IMR-90 (cell line): ENCODE results near the gene ADIG. TPM values are rescaled to one million over a fixed set of nuclear protein-coding genes. Genes with fewer than 3 reads are reported as not detected.

Experiments
- ATAC-seq: fragments of 200-7000 bp; cut with Tn5 transposase; 2 replicates; pipeline ENCODE4 v1.9.1; 2020; ENCODE audit warnings: low read depth, mild to moderate bottlenecking, moderate library complexity
- BruUV-seq: library from RNA; stranded (reverse); fragments of 400-500 nt; replicated peaks from 2 replicates; lab custom pipeline; 2021; lab: Mats Ljungman, UMichigan
- CTCF ChIA-PET: fragments of 300-600 bp; formaldehyde crosslinking; extraction: SDS; loops from one replicate; lab custom pipeline; 2021; ENCODE audit warnings: antibody characterized with exemption; lab: Yijun Ruan, JAX
- POLR2A ChIA-PET: fragments of 300-600 bp; sonication (Branson Sonifier 250); formaldehyde crosslinking; loops from one replicate; lab custom pipeline; 2022; ENCODE audit warnings: antibody characterized with exemption; ENCODE audit not compliant: unreplicated experiment; lab: Charles Lee
- DNase-seq: peaks from one replicate; pipeline ENCODE4 v3.0.0; 2013
- H2AFZ ChIP-seq: replicated peaks from 2 replicates; pipeline ENCODE3; 2013; ENCODE audit warnings: low read length, mild to moderate bottlenecking; ENCODE audit not compliant: poor library complexity
- H2AK5ac ChIP-seq: 2 replicates; pipeline ENCODE4 v1.6.1; 2013; ENCODE audit warnings: low read depth, low read length, inconsistent platforms
- H2AK9ac ChIP-seq: replicated peaks from 2 replicates; pipeline ENCODE3; 2013; ENCODE audit warnings: mild to moderate bottlenecking, low read depth, low read length, moderate library complexity; ENCODE audit not compliant: poor library complexity
- H2BK120ac ChIP-seq: 2 replicates; pipeline ENCODE4 v1.6.1; 2013; ENCODE audit warnings: low read depth, low read length, inconsistent platforms
- H2BK15ac ChIP-seq: 3 replicates; pipeline ENCODE4 v1.6.1; 2013; ENCODE audit warnings: low read depth, low read length, inconsistent platforms
- H2BK20ac ChIP-seq: 2 replicates; pipeline ENCODE4 v1.6.1; 2013; ENCODE audit warnings: low read depth, mild to moderate bottlenecking, inconsistent platforms, low read length, moderate library complexity
- H2BK5ac ChIP-seq: 2 replicates; pipeline ENCODE4 v1.6.1; 2013; ENCODE audit warnings: mild to moderate bottlenecking, low read depth, low read length, inconsistent platforms; ENCODE audit not compliant: poor library complexity, severe bottlenecking
- H3K14ac ChIP-seq: replicated peaks from 2 replicates; pipeline ENCODE4 v1.6.1; 2013; ENCODE audit warnings: low read depth, low read length, inconsistent platforms
- H3K18ac ChIP-seq: 2 replicates; pipeline ENCODE4 v1.6.1; 2013; ENCODE audit warnings: low read depth, low read length, control low read depth
- H3K23ac ChIP-seq: 2 replicates; pipeline ENCODE4 v1.6.1; 2013; ENCODE audit warnings: low read depth, low read length, inconsistent platforms
- H3K27ac ChIP-seq: 2 replicates; pipeline ENCODE4 v1.5.1; 2013; ENCODE audit warnings: mild to moderate bottlenecking, control low read depth, low read length; ENCODE audit not compliant: insufficient read depth
- H3K27me3 ChIP-seq: 2 replicates; pipeline ENCODE4 v1.6.1; 2013; ENCODE audit warnings: low read length; ENCODE audit not compliant: control insufficient read depth, insufficient read depth
- H3K36me3 ChIP-seq: 2 replicates; pipeline ENCODE4 v1.6.1; 2013; ENCODE audit warnings: low read length, mixed read lengths; ENCODE audit not compliant: control insufficient read depth, insufficient read depth
- H3K4ac ChIP-seq: 2 replicates; pipeline ENCODE4 v1.6.1; 2013; ENCODE audit warnings: low read depth, low read length, inconsistent platforms
- H3K4me1 ChIP-seq: 2 replicates; pipeline ENCODE4 v1.6.1; 2013; ENCODE audit warnings: low read length, mixed read lengths; ENCODE audit not compliant: control insufficient read depth, insufficient read depth
- H3K4me2 ChIP-seq: 2 replicates; pipeline ENCODE4 v1.6.1; 2013; ENCODE audit warnings: low read depth, mild to moderate bottlenecking, control low read depth, low read length, moderate library complexity
- H3K4me3 ChIP-seq: 2 replicates; pipeline ENCODE4 v1.5.1; 2013; ENCODE audit warnings: low read depth, mild to moderate bottlenecking, control low read depth, low read length, moderate library complexity; ENCODE audit not compliant: insufficient read depth
- H3K56ac ChIP-seq: 2 replicates; pipeline ENCODE4 v1.6.1; 2013; ENCODE audit warnings: low read length, inconsistent platforms; ENCODE audit not compliant: insufficient read depth; ENCODE audit errors: extremely low read depth
- H3K79me1 ChIP-seq, 2 experiments: 2 replicates each; pipeline ENCODE4 v1.6.1; 2013; ENCODE audit warnings: low read length in 2 of 2, inconsistent platforms in 1 of 2, low read depth in 1 of 2
- H3K9ac ChIP-seq: 2 replicates; pipeline ENCODE4 v1.6.1; 2013; ENCODE audit warnings: low read depth, low read length, control low read depth
- H3K9me1 ChIP-seq: 2 replicates; pipeline ENCODE4 v1.6.1; 2013; ENCODE audit warnings: low read length, inconsistent platforms; ENCODE audit not compliant: insufficient read depth
- H3K9me3 ChIP-seq: 2 replicates; pipeline ENCODE4 v1.6.1; 2013; ENCODE audit warnings: low read length; ENCODE audit not compliant: control insufficient read depth, insufficient read depth
- H4K20me1 ChIP-seq: 2 replicates; pipeline ENCODE4 v1.6.1; 2013; ENCODE audit warnings: low read length, inconsistent platforms; ENCODE audit not compliant: insufficient read depth
- H4K5ac ChIP-seq: 2 replicates; pipeline ENCODE4 v1.6.1; 2013; ENCODE audit warnings: mild to moderate bottlenecking, low read depth, low read length, control low read depth
- H4K8ac ChIP-seq, 2 experiments: 2 replicates each; pipeline ENCODE4 v1.6.1; 2013; ENCODE audit warnings: low read depth in 2 of 2, low read length in 2 of 2, control low read depth in 1 of 2, inconsistent platforms in 1 of 2
- H4K91ac ChIP-seq: 2 replicates; pipeline ENCODE4 v1.6.1; 2013; ENCODE audit warnings: low read depth, low read length, inconsistent platforms; ENCODE audit not compliant: insufficient read depth
- CTCF ChIP-seq: conservative IDR thresholded peaks from 2 replicates; pipeline ENCODE4 v1.5.1; 2012; ENCODE audit warnings: mild to moderate bottlenecking, low read depth, low read length, improper control_type of control experiment
- POLR2A ChIP-seq: IDR thresholded peaks from 2 replicates; pipeline ENCODE4 v1.6.1; 2012; ENCODE audit warnings: mild to moderate bottlenecking, low read depth, low read length
- WGBS, 2 experiments: methylation state at CpG; one replicate each; pipeline versions ENCODE4 v1.1.5 to v1.1.7; 2013; ENCODE audit warnings: missing lambda C conversion rate in 2 of 2; ENCODE audit not compliant: insufficient read length in 1 of 2; ENCODE audit errors: extremely low coverage in 2 of 2; 5-methylcytosine and 5-hydroxymethylcytosine counted together
- dilution Hi-C: fragments of 300-500 bp; cut with HindIII; formaldehyde crosslinking; loops from one replicate; pipeline ENCODE4 v1.14.3; 2018; ENCODE audit warnings: low sequenced_read_pairs; ENCODE audit not compliant: unreplicated experiment
- in situ Hi-C: fragments of 300-500 bp; cut with MboI; formaldehyde crosslinking; loops from 3 replicates; pipeline ENCODE4 v1.14.3; 2019; ENCODE audit warnings: low sequenced_read_pairs, inconsistent platforms, mixed read lengths
- intact Hi-C: fragments of 100-400 bp; cut with micrococcal nuclease; formaldehyde crosslinking; loops from 2 replicates; pipeline ENCODE4 v1.10.0; 2022
- polyA plus RNA-seq, 3 experiments: library from polyadenylated mRNA; depleted of rRNA; stranded (reverse); fragments of >200 nt; gene quantifications; 2 replicates each; pipeline ENCODE4 v1.2.3, GENCODE V29; 2012; ENCODE audit warnings: low replicate concordance in 1 of 3
- total RNA-seq: library from RNA; depleted of rRNA; stranded (reverse); fragments of >200 nt; gene quantifications from 2 replicates; pipeline ENCODE4 v1.2.3, GENCODE V29; 2012

The ADIG gene
- total and polyA plus RNA-seq, 2 of the 4 experiments (the other 2 are of a cell fraction), result not detected

- Histone ChIP-seq H3K4me1 (no peaks in the 10 kb centered on the region; the same call in 1 of the 2 replicates), H2AK5ac (no peak overlapping the region), H3K4me3 (no peak overlapping the region), H2BK120ac (no peak overlapping the region), H3K14ac (no peak overlapping the region), H3K27ac (no peak overlapping the region), H2AK9ac (no peak overlapping the region), H2BK20ac (no peak overlapping the region), H2BK15ac (no peak overlapping the region), H3K56ac (no peak overlapping the region), H3K9me3 (no peaks in the 10 kb centered on the region), H3K79me1 (peaks cover 6 to 13% of the 10 kb centered on the region in 2 experiments; a peak in 1 of 4 replicates), H4K20me1 (peaks cover 3% of the 10 kb centered on the region; the same call in 1 of the 2 replicates), H2BK5ac (peak overlapping the region; percentile 37), H3K4me2 (no peak overlapping the region), H3K36me3 (peaks cover 33% of the 10 kb centered on the region), H3K9me1 (peaks cover 10% of the 10 kb centered on the region), H3K27me3 (no peaks in the 10 kb centered on the region), H3K9ac (no peak overlapping the region), H3K18ac (no peak overlapping the region), H2AFZ (no peak overlapping the region), H3K23ac (no peak overlapping the region), H4K5ac (no peak overlapping the region), H3K4ac (no peak overlapping the region), H4K8ac (no peak overlapping the region), H4K91ac (no peak overlapping the region)
- no TSS peak for BruUV-seq
- ATAC-seq, result peak; percentile 84
- in situ Hi-C loops, result loop anchor here (10.0 kb wide), 1 partner anchor 62 kb away; the partner anchor contains the start of gene RALGAPB
- ChIA-PET CTCF (no interaction called here), POLR2A (no interaction called here)
- TF ChIP-seq POLR2A (no peak), CTCF (peak; percentile 24; the same call in 1 of the 2 replicates)
- dilution Hi-C loops, result no loop called here
- DNase-seq, result peak; percentile 74
- intact Hi-C loops, result no loop called here
- WGBS, 2 experiments, result no CpG with 5 or more reads among the region's 2 CpGs
These were observed 44.7 kb upstream of the ADIG start for GRCh38 chr20:38536310-38536709.
